Spleen (tissue), 11 donors: ENCODE data around the gene YPEL2. TPM values are rescaled to one million over a fixed set of nuclear protein-coding genes. Genes with fewer than 3 reads are reported as not detected.

Experiments used
- DNase-seq: peaks from one replicate; pipeline ENCODE4 v3.0.0-alpha.2; 2020
- H3K27ac ChIP-seq, 8 donors: fragments of 200-600 bp; sonication (generic) in 7 of 8; 1 replicate in 4 of 8; 2 replicates in 4 of 8; pipeline versions ENCODE4 v1.5.0 to v1.8.0; 2016 to 2021; ENCODE audit warnings: inconsistent platforms in 4 of 8, mild to moderate bottlenecking in 4 of 8, moderate library complexity in 1 of 8
- H3K27me3 ChIP-seq, 7 donors: fragments of 200-600 bp; sonication (generic) in 6 of 7; replicated peaks in 1 of 7; 1 replicate in 4 of 7; 2 replicates in 3 of 7; pipeline versions ENCODE4 v1.5.0 to v1.8.0; 2016 to 2021; ENCODE audit warnings: inconsistent platforms in 3 of 7, mild to moderate bottlenecking in 1 of 7
- H3K36me3 ChIP-seq, 6 donors: fragments of 200-600 bp; sonication (generic) in 5 of 6; 1 replicate in 4 of 6; 2 replicates in 2 of 6; pipeline versions ENCODE4 v1.5.0 to v1.8.0; 2016 to 2021; ENCODE audit warnings: inconsistent platforms in 2 of 6
- H3K4me1 ChIP-seq, 6 donors: fragments of 200-600 bp; sonication (generic) in 5 of 6; 1 replicate in 3 of 6; 2 replicates in 3 of 6; pipeline versions ENCODE4 v1.5.0 to v1.8.0; 2016 to 2021; ENCODE audit warnings: inconsistent platforms in 3 of 6
- H3K4me3 ChIP-seq, 8 donors: fragments of 200-600 bp; sonication (generic) in 7 of 8; 1 replicate in 4 of 8; 2 replicates in 4 of 8; pipeline versions ENCODE4 v1.5.0 to v1.8.0; 2016 to 2021; ENCODE audit warnings: inconsistent platforms in 4 of 8, mild to moderate bottlenecking in 4 of 8, moderate library complexity in 2 of 8
- H3K9me3 ChIP-seq, 8 donors: fragments of 200-600 bp; sonication (generic) in 7 of 8; 1 replicate in 4 of 8; 2 replicates in 4 of 8; pipeline versions ENCODE4 v1.5.0 to v1.8.0; 2016 to 2021; ENCODE audit warnings: inconsistent platforms in 4 of 8
- CTCF ChIP-seq, 11 experiments: fragments of 200-600 bp in 7 of 11; fragments of 450-650 bp in 4 of 11; sonication (generic) in 4 of 11; IDR thresholded peaks in 8 of 11; conservative IDR thresholded peaks in 3 of 11; 1 replicate in 7 of 11; 2 replicates in 4 of 11; pipeline versions ENCODE4 v1.4.0 to v1.8.0; 2016 to 2021; ENCODE audit warnings: antibody characterized with exemption in 11 of 11, inconsistent platforms in 4 of 11, mild to moderate bottlenecking in 1 of 11
- POLR2A ChIP-seq, 3 donors: fragments of 450-650 bp; IDR thresholded peaks; one replicate each; pipeline ENCODE4 v1.5.1; 2017; ENCODE audit warnings: antibody characterized with exemption in 3 of 3, mild to moderate bottlenecking in 1 of 3
- POLR2AphosphoS5 ChIP-seq, 3 donors: sonication (generic); formaldehyde crosslinking; IDR thresholded peaks; one replicate each; pipeline ENCODE4 v1.5.1; 2017; ENCODE audit warnings: antibody characterized with exemption in 3 of 3
- WGBS, 5 donors: extraction: QIAGEN DNeasy Blood & Tissue Kit in 3 of 5; methylation state at CpG; one replicate each; pipeline versions ENCODE4 v1.1.5 to v1.1.7; 2013 to 2018; 5-methylcytosine and 5-hydroxymethylcytosine counted together
- intact Hi-C: fragments of 100-400 bp; cut with DNase I; formaldehyde crosslinking; loops from one replicate; pipeline ENCODE4 v1.15.0; 2023; ENCODE audit warnings: low total_unique reads
- polyA plus RNA-seq, 3 donors: library from polyadenylated mRNA; stranded (reverse); fragments of 200-250 nt; gene quantifications; one replicate each; pipeline ENCODE4 v1.2.1, GENCODE V29; 2013
- total RNA-seq, 7 donors: library from RNA; depleted of rRNA in 3 of 7; stranded (reverse); fragments of >200 nt in 3 of 7; fragmentation: NEBNext Ultra II Directional in 4 of 7; extraction: Animal tissue kit (Norgen Biotek cat#: 25700) in 4 of 7; gene quantifications; one replicate each; pipeline versions ENCODE4 v1.1.0 to v1.2.1, GENCODE V29; 2016 to 2021
- donor health status: healthy with polysubstance abuse.
- donor health status: DM: no; HTN: no; CAD: no; lungs with moderate emphysema.
- donor health status: DM: no; HTN: no; CAD: no.
- donor health status: Bipolar disorder and iron deficiency.
- donor health status: healthy.
- donor health status: DM: no; HTN: no; CAD: no.
- donor health status: DM: yes; HTN: yes; CAD: no.

Gene YPEL2
- total and polyA plus RNA-seq, 10 donors = 6.7 to 45.6 (median 30.5) TPM

GRCh38 chr17:59402760-59403159 lies 71.3 kb downstream of the YPEL2 start:
- peaks cover 0 to 84% (median 20%) of the 10 kb centered on the region in 6 donors for H3K36me3 ChIP-seq
- no peak overlapping the region for H3K4me3 ChIP-seq
- intact Hi-C loops = no loop called here
- peaks cover 0 to 39% (median 5%) of the 10 kb centered on the region in 6 donors for H3K4me1 ChIP-seq
- 85 to 99% (median 96%) methylated on average over 4 of the region's 4 CpGs for WGBS, 5 donors
- no peak for DNase-seq
- TF ChIP-seq POLR2AphosphoS5 (IDR thresholded peaks at IDR 0.05) = no peak
- no peak for TF ChIP-seq POLR2A (IDR thresholded peaks at IDR 0.05)
- TF ChIP-seq CTCF (IDR thresholded peaks at IDR 0.05 in 8 of 11, conservative IDR thresholded peaks at IDR 0.05 in 3 of 11) = no peak
- H3K27ac ChIP-seq = no peak overlapping the region
- no peaks in the 10 kb centered on the region for H3K27me3 ChIP-seq
- no peaks in the 10 kb centered on the region for H3K9me3 ChIP-seq

- no peak overlapping the region for H3K4me3 ChIP-seq
- no peak overlapping the region for H3K27ac ChIP-seq
- peaks cover 0 to 67% (median 15%) of the 10 kb centered on the region in 6 donors for H3K36me3 ChIP-seq
- no peak for DNase-seq
- intact Hi-C loops = no loop called here
- 76 to 95% (median 88%) methylated on average over 3 of the region's 3 CpGs for WGBS, 5 donors
- H3K9me3 ChIP-seq = peaks cover 0 to 2% (median under 1%) of the 10 kb centered on the region in 8 donors
- TF ChIP-seq POLR2AphosphoS5 (IDR thresholded peaks at IDR 0.05) (no peak), POLR2A (IDR thresholded peaks at IDR 0.05) (no peak), CTCF (IDR thresholded peaks at IDR 0.05 in 8 of 11, conservative IDR thresholded peaks at IDR 0.05 in 3 of 11) (no peak)
- H3K4me1 ChIP-seq = peaks cover 0 to 29% (median 4%) of the 10 kb centered on the region in 6 donors
- H3K27me3 ChIP-seq = no peaks in the 10 kb centered on the region
Measured at GRCh38 chr17:59404471-59404870, 73.0 kb downstream of the YPEL2 start.

GRCh38 chr17:59405944-59406705 lies 74.7 kb downstream of the YPEL2 start:
- H3K4me1 ChIP-seq = peaks cover 0 to 29% (median 4%) of the 10 kb centered on the region in 6 donors
- H3K27ac ChIP-seq = peak overlapping the region in 1 of 8 donors; percentile 15
- TF ChIP-seq CTCF (IDR thresholded peaks at IDR 0.05 in 8 of 11, conservative IDR thresholded peaks at IDR 0.05 in 3 of 11) (no peak), POLR2AphosphoS5 (IDR thresholded peaks at IDR 0.05) (no peak), POLR2A (IDR thresholded peaks at IDR 0.05) (no peak)
- 76 to 91% (median 85%) methylated on average over 13 of the region's 13 CpGs for WGBS, 5 donors
- DNase-seq = no peak
- H3K27me3 ChIP-seq = no peaks in the 10 kb centered on the region
- intact Hi-C loops = no loop called here
- H3K36me3 ChIP-seq = peaks cover 0 to 50% (median 14%) of the 10 kb centered on the region in 6 donors
- H3K9me3 ChIP-seq = peaks cover 0 to 12% (median 9%) of the 10 kb centered on the region in 8 donors
- no peak overlapping the region for H3K4me3 ChIP-seq

- Histone ChIP-seq H3K4me1 (peaks cover 0 to 23% (median 4%) of the 10 kb centered on the region in 6 donors), H3K9me3 (peaks cover 0 to 12% (median 9%) of the 10 kb centered on the region in 8 donors), H3K27me3 (no peaks in the 10 kb centered on the region), H3K36me3 (peaks cover 0 to 43% (median 11%) of the 10 kb centered on the region in 6 donors), H3K27ac (peak overlapping the region in 2 of 8 donors; percentile 15 to 22), H3K4me3 (no peak overlapping the region)
- intact Hi-C loops = no loop called here
- peak in 1 of 3 donors; percentile 10 for TF ChIP-seq POLR2AphosphoS5 (IDR thresholded peaks at IDR 0.05)
- no peak for TF ChIP-seq CTCF (IDR thresholded peaks at IDR 0.05 in 8 of 11, conservative IDR thresholded peaks at IDR 0.05 in 3 of 11)
- TF ChIP-seq POLR2A (IDR thresholded peaks at IDR 0.05) = no peak
- whole genome bisulfite sequencing, 5 donors = 55 to 83% (median 77%) methylated on average over 7 of the region's 7 CpGs
- no peak for DNase-seq
Measured at GRCh38 chr17:59406808-59407381, 75.4 kb downstream of the YPEL2 start.
